GM21447 (cell line): Measurements from ENCODE around the gene TMEM54.

Source experiments
- ATAC-seq: cut with Tn5 transposase; IDR thresholded peaks from one replicate; pipeline ENCODE4 v1.9.1; 2021; ENCODE audit not compliant: unreplicated experiment

Gene TMEM54, protein sequence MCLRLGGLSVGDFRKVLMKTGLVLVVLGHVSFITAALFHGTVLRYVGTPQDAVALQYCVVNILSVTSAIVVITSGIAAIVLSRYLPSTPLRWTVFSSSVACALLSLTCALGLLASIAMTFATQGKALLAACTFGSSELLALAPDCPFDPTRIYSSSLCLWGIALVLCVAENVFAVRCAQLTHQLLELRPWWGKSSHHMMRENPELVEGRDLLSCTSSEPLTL

DNA sequence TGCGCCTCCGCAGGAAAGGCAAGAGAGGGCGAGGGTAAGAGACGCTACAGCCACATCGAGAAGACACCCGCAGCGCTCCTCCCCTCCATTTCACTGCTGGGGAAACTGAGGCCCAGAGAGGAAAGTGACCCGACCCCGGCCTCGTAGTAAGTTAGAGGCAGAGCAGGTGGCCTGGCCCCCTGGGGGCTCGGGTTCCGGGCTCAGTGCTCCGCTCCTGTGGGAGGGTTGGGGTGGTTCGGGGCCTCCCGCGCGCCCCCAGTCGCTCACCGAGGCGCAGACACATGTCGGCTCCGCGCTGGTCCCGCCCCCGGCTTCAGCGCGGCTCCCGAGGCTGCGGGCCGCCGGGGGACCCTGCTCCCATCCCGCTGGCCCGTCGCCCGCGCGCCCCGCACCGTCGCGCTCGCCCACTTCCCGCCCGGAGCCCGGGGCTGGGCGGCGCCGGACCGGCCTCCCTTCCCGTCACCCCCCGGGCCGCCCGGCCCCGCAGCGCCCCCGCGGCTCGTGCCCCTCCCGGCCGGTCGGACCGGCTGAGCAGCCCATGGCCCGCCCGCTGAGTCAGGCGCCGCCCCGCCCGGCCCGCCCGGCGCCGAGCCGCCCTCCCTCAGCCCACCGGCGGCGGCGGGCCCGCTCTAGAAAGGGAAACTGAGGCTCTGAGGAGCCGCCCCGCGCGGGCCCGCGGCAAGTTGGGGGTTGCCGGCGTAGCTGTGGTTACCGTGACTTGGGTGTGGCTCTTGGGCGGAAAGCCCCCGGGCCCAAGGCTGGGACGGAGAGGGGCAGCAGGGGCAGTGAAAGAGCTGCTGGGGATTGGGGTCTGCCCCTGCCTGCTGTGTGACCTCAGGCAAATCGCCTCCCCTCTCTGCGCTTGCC is at the start of gene TMEM54:
Gene TMEM54, minus strand, starts transcription at position 434 of the 867 bp plus-strand sequence. Its CDS starts 151 bp downstream, at position 283.
- ATAC-seq: no peak

DNA sequence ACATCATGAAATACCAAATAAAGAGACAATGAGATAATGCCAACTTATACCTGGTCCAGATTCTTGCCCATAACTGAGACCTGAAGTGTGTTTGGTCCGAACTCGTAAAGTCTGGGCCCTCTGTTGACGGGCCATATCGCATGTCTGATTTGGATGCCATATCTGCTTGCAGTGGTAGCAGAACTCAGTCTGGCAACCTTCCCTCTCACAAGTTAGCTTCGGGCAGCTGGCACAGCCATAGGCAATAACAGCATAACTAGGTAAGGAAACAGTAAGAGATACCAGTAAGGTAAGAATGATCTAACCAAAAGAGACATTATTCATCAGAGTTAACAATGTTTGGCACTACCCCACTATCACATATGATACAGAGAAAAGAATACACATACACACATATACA is 48.3 kb upstream of the TMEM54 start:
- ATAC-seq: no peak

DNA sequence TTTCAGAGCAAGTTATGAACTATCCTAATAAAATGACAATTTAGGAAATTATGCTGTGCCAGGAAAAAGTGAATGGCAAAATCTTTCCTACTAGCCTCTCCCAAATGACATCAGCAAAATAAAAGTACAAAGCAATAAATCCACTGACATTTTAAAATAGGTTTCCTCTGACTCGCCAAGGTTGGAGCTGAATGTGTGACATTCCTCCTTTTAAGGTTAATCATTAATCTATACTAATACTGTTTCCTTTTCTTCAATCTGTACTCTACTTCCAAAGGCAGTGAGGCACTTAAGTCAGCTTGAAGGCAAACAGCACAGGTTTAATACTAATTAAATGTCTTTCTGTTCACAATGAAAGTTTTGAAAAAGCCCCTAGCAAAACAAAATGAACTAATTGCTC is 47.7 kb upstream of the TMEM54 start:
- ATAC-seq: no peak

DNA sequence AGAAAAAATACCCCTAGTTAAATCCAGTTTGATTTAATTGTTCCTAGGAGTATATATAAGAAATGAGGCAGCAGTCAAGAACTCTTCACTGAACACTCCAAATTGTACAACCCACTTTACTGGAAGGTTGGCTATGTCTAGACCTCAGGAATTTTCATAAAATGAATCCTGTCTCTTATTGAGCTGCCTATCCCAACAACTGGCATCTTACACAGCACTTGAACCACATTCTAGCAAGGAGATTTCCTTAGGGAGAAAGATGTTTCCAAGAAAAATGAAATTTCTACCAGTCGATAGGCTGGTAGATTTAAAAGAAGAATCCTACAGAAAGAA is 47.2 kb upstream of the TMEM54 start:
- ATAC-seq: no peak

DNA sequence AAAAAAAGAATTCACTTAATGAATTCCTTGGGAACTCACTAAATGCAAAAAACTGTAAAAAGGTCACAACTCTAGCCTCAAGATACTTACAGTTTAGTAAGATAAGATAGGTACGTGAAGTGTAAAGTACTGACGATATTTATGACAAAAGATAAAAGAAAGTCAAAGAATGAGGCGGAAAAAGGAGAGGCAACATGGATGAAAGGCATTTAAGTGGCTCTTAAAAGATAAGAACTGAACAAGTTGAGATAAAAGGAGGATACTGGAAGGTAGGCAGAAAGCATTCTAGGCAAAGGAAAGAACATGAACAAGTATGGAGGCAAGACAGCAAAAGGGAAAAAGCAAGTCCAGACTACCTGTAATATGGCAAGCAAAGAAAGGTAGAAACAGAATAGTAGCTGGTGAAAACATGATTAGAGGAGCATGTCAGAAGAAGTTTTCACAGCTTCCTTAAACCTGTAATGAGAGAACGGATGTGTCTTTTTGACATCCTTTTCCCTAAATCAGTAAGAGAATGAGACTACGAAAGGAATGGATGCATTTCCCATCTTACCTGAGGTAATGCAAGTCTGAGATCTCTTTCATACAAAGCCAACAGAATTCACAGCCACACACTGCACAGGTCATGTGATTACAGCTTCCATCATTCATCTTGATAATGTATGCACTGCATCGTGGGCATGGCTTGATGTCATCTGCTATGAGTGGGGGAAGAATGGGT is 46.6 kb upstream of the TMEM54 start:
- no peak for ATAC-seq

DNA sequence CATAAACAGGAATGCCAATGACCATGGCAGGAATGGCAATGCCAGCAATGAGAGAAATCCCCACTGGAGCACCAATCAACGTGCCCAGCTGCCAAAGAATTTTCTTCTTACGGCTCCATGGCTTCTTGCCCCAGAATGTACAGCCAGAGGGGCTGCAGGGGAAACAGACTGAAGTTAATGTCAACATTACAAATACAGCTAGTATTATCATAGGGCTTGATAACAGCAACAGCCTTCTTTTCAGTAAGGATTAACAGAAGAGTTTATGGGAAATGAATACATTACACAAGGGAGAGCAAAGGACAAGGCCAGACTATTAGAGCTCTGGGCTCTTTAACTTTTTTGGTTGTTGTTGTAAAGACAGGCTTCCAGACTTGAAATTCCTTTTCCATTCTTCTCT is 45.2 kb upstream of the TMEM54 start:
- no peak for ATAC-seq

DNA sequence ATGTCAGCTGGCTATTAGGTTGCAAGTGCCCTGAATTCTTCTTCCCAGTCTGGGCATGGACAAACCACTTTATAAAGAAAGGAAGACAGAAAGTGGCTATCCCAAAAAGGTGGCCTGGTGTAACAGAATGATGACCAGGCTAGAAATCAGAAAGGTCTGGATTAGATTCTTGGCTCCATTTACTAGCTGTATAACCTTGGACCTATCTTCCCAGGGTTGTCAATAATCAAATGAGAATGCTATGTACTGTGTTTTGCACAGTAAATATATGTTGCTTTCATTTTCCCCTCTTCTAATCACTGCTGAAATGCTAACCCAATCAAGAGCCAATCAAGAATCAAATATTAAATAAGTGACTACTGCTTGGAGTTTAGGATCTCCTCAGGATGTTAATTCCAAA is 43.0 kb upstream of the TMEM54 start:
- no peak for ATAC-seq

DNA sequence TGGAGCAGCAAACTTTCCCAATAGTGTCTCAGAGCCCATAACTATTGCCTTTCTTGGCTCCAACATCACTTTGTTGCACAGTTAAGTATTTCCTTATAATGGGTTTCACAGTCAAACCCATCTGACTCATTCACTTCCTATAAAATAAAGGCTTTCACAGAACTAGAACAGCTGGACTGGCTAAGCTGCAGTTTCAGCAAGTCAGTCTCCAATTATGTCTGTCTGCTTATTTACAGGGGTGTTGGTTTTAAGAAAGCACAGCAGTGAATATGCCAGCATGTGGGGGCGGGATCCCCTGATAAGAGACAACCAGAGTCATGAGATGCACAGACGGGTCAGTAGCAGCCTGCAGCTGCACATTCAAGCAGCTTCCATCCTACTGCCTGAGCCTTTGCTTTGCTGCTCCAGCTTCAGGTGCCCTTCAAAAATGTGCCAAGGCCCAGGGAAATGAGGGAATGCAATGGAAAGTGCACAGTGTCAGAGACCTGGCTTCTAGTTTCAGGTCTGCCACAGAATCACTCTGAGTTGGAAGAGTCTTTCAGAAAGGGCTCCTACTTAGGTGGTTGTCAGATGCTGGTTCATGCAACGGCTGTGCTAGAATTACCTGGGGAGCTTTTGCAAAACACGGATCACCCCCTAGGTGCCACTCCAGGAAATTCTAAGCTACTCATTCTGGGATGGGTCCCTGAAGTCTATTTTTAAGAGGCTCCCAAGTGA is 38.6 kb upstream of the TMEM54 start:
- ATAC-seq: no peak

DNA sequence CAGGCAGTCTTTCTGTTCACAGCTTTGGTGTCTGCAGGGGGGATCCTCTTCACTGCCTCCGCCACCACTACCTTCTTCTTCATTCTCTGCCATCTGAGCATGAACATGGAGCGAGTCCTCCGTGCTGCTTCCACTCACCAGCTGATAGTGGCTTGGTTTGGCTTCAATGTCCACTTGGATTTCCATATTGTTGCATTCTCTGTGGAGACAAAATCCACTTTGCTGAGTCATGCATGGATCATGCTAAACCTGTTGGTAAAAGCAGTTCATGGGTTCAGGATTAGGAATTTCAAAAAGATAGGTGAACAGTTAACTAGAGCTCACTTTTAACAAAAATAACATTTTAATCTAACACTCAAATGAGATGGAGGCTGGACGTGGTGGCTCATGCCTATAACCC is 35.9 kb upstream of the TMEM54 start:
- no peak for ATAC-seq

DNA sequence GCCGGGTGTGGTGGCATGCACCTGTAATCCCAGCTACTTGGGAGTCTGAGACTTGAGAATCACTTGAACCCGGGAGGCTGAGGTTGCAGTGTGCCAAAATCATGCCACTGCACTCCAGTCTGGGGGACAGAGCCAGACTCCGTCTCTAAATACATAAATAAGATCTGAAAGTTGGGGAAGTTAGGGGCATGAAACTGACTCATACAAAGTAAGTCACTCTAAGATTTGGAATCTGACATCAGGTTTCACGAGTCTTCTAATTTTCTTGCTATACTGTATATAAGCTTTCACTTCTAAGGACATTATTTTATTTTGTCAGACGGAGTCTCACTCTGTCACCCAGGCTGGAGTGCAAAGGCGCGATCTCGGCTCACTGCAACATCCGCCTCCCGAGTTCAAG is 33.3 kb upstream of the TMEM54 start:
- no peak for ATAC-seq

DNA sequence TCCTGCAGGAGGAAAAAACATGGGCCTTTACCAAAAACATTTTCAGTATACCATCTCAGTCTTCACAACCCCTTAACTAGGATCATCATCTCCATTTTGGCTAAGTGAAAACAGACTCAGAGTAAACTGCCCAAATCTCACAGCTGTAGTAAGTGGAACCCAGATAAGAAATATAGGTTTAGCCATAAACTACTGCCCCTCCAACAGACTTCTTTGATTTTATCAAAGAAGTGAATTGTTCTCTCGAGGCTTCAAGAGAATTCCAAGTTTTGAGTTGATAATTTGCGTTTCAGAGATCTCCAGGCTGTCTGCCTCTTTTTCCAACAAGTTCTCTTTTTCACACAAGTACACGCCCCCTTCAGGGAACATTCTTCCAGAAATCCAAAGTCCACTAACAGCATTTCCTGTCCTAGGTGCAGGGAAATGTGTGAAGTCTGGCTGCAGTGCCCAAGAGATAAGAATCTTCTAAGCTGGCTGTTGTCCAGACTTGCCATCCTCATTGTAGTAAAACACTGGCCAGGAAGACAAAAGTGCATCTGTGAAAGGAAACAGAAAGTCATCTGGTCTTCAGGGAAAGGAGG is 32.6 kb upstream of the TMEM54 start:
- ATAC-seq: no peak

DNA sequence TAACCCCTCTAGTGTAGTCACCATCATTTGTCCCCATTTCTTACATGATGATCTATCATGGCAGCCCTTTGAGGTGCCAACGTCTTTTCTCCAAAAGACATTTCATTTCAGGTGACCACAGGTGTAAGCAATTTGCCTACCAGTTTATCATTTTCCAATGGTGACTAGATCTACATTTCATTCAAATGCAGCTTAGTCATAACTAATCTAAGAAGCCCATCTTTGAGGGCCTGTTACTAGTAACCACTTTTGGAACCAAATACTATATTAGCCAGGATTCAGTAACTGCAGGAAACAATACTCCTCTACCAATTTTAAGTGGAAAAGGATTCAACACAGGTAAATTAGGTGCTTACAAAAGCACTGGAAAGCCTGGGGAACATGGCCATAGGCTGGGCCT is 30.6 kb upstream of the TMEM54 start:
- no peak for ATAC-seq

DNA sequence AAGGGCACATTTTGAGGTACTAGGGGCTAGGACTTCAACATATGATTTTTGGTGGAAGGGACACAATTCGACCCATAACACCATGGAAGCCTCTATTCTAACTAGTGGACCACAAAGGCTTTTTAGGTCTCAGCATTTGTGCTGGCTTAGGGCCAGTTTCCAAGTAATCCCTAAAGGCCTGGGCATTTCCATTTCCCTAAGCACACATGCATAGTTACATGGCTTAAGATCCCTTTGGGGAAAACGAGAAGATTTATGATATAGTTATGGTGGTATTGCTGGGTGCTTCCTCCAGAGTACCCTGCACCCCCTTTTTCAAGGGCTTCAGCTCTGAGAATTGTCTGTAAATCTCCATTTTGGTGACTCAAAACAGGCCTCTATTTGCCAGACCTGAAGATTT is 28.2 kb upstream of the TMEM54 start:
- ATAC-seq: no peak

DNA sequence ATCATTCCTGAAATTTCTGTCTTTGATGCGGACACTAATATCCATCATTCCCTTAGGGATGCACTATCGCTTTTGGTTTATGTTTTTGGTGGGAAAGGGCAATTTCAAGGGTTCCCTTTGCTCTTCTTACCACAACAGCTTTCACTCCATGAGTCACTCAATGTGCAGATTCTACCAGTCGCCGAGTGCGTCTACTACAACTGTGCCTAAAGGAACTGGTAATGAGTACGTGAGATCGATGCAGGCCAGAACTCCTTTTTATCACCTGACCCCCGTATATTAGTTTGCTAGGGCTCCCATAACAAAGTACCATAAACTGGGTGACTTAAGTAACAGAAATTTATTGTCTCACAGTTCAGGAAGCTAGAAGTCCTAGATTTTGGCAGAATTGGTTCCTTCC is 27.5 kb upstream of the TMEM54 start:
- no peak for ATAC-seq

DNA sequence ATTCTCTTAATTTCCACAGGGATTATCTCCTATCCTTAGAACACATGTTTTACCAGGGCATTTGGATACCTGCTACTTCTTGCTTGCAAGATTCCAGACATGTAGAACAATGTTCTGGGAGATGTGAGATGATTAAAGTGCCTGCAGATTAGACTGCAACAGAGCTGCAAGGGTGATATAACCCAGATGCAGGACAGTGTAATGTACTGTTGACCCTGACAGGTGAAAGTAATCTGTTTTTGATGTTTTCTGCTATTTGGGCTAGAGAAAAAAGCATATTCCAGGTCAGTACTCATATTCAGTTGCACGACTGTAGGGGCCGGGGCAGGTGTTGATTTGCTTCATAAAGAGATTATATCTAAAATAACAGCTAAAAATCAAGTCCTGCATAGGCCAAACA is 27.1 kb upstream of the TMEM54 start:
- no peak for ATAC-seq

DNA sequence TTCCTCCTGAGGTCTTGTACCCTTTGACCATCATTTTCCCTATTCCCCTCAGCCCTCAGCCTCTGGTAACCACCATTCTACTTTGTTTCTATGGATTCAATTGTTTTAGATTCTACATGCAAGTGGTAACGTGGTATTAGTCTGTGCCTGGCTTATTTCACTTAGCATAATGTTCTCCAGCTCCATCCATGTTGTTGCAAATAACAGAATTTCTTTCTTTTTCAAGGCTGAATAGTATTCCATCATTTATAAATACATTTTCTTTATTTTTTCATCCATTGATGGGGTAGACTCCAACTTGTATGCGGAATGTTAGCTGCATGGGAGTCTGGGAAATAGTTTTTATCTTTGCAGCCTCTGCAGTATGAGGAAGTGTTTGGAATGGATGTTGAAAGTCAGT is 26.3 kb upstream of the TMEM54 start:
- ATAC-seq: no peak

DNA sequence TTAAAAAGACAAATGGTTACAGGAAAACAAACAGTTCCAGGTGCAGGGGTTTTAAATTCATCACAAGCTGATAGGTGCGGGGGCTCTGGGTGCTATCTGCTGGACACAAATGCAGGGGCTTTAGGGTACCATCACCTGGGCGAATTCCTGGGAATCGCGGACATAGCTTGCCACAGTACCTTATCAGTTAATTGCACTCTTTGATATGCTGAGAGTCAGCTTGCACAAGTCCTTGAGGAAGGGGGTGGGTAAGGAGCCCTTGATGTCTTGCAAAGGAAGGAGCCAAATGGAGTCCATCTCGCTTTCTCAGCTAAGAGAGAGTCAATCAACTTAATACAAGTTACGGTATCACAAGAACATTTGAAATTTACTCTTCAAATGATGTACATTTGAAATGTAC is 25.4 kb upstream of the TMEM54 start:
- no peak for ATAC-seq

DNA sequence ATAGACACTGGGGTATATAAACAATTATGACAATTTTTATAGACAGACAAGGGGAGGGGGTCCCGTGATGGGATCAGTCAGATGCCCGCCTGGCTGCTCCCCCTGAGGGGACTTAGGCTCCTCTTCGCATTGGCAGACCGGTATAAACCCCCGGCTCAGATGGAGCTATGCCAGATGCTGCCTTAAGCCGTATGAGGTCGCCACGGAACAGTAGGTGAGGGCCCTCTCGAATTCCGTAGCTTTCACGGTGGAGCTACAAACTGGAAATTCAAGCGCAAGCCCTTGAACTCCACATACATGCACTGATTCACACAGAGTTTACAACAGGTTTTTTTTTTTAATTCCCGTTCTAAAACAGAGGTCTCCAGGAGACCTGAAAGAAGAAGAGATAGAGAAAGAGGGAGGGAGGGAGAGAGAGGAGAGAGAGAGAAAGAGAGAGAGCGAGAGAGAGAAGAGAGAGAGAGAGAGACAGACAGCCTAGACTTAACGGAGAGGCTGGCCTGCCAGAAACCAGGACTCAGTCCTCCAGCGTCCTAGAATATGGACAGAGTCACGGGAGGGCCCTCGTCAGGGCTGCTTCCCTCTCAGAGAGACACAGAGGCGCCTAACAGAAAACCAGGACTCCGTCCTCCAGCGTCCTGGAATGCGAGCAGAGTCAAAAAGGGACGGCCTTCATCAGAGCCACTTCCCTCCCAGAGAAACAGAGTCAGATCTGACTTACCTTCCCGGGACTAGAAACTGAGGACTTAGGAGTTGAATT is 24.4 kb upstream of the TMEM54 start:
- no peak for ATAC-seq

DNA sequence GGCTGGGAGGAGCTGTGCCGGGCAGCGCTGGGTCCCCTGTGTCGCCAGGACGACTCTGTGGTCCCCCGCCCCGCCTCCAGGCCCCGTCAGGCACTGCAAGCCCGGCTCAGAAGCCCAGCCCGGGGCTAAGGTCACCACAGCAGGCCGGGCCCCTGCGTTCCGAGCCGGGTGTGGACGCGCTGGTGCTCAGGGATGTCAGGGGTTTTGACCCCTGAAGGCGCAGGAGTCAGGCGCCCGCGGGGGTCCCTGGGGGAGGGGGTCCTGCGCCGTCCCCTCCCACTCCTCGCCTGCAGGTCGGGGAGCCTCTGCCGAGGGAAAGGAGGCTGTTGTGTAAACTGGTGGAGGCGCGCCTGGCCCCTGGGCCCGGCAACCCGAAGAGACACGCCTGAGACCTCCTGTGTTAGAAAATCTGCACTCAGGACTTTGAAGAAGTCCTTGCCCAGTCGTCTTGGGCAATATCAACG is 23.7 kb upstream of the TMEM54 start:
- no peak for ATAC-seq

DNA sequence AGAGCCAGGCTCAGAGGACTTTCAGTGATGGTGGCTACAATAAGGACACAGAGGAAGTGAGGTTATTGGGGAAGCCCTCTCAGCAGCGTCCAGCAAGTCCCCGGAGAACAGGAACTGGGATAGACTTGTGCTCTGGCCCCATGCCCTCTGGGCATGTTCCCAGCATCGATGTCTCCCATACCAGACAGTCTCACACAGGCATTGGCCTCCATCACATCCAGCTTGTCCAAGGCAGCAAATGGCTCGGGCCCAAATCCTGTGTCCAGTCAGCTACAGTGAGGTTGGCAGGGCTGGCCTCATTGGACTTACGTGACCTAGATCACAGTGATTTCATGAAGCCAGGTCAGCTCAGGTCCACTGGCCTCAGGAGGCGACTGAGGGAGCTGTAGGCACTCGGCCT is 19.6 kb upstream of the TMEM54 start:
- no peak for ATAC-seq
